GM12801 (cell line): ENCODE measurements around the gene PDZD7.

Source experiments
- CTCF ChIP-seq: IDR thresholded peaks from one replicate; pipeline ENCODE4 v1.5.1; 2011; ENCODE audit warnings: control low read depth; ENCODE audit not compliant: insufficient read length; ENCODE audit errors: extremely low read depth

PDZD7 gene

GRCh38 chr10:101020427-101021075 is 10.4 kb downstream of the PDZD7 start:
- TF ChIP-seq CTCF, result no peak

GRCh38 chr10:101019440-101019703 is 11.6 kb downstream of the PDZD7 start:
- TF ChIP-seq CTCF, result no peak

GRCh38 chr10:101018600-101019439 is 12.1 kb downstream of the PDZD7 start:
- no peak for TF ChIP-seq CTCF

- TF ChIP-seq CTCF, result no peak
Measured at GRCh38 chr10:101018118-101018599, 12.8 kb downstream of the PDZD7 start.

GRCh38 chr10:101016814-101017213 is 14.1 kb downstream of the PDZD7 start:
- no peak for TF ChIP-seq CTCF

- no peak for TF ChIP-seq CTCF
Measured at GRCh38 chr10:101015582-101015973, 15.4 kb downstream of the PDZD7 start.

- TF ChIP-seq CTCF, result no peak
Measured at GRCh38 chr10:101014966-101015581, 15.9 kb downstream of the PDZD7 start.
